Ascending aorta (tissue), 2 donors: ENCODE measurements around the gene SCAF8. TPM values are rescaled to one million over a fixed set of nuclear protein-coding genes. Genes with fewer than 3 reads are reported as not detected.

Experiments
- DNase-seq, 2 donors: peaks; one replicate each; pipeline ENCODE4 v3.0.0-alpha.2; 2019; ENCODE audit warnings: low spot score in 2 of 2
- H3K27ac ChIP-seq, 2 donors: fragments of 200-600 bp; sonication (generic); one replicate each; pipeline ENCODE4 v1.5.1; 2016 to 2017; ENCODE audit warnings: mild to moderate bottlenecking in 1 of 2
- H3K27me3 ChIP-seq: fragments of 200-600 bp; sonication (generic); one replicate; pipeline ENCODE4 v1.5.1; 2017
- H3K36me3 ChIP-seq, 2 donors: fragments of 200-600 bp; sonication (generic); one replicate each; pipeline ENCODE4 v1.5.1; 2016
- H3K4me1 ChIP-seq, 2 donors: fragments of 200-600 bp; sonication (generic); one replicate each; pipeline ENCODE4 v1.5.1; 2016 to 2017; ENCODE audit warnings: mild to moderate bottlenecking in 1 of 2
- H3K4me3 ChIP-seq, 2 donors: fragments of 200-600 bp; sonication (generic); one replicate each; pipeline ENCODE4 v1.5.1; 2016 to 2017; ENCODE audit warnings: mild to moderate bottlenecking in 1 of 2
- H3K9me3 ChIP-seq, 2 donors: fragments of 200-600 bp; sonication (generic); one replicate each; pipeline ENCODE4 v1.5.1; 2016
- intact Hi-C: fragments of 100-400 bp; cut with DNase I; formaldehyde crosslinking; loops from one replicate; pipeline ENCODE4 v1.15.1; 2023
- total RNA-seq: library from RNA; depleted of rRNA; stranded (reverse); fragments of >200 nt; gene quantifications from one replicate; pipeline ENCODE4 v1.1.0, GENCODE V29; 2016
- TF ChIP-seq, protein P1 (sequence below), 3 experiments: fragments of 200-600 bp in 2 of 3; fragments of 450-650 bp in 1 of 3; sonication (generic) in 2 of 3; IDR thresholded peaks; one replicate each; pipeline ENCODE4 v1.5.1; 2016 to 2019; ENCODE audit warnings: antibody characterized with exemption in 3 of 3, mild to moderate bottlenecking in 1 of 3, moderate library complexity in 1 of 3

SCAF8 gene, protein sequence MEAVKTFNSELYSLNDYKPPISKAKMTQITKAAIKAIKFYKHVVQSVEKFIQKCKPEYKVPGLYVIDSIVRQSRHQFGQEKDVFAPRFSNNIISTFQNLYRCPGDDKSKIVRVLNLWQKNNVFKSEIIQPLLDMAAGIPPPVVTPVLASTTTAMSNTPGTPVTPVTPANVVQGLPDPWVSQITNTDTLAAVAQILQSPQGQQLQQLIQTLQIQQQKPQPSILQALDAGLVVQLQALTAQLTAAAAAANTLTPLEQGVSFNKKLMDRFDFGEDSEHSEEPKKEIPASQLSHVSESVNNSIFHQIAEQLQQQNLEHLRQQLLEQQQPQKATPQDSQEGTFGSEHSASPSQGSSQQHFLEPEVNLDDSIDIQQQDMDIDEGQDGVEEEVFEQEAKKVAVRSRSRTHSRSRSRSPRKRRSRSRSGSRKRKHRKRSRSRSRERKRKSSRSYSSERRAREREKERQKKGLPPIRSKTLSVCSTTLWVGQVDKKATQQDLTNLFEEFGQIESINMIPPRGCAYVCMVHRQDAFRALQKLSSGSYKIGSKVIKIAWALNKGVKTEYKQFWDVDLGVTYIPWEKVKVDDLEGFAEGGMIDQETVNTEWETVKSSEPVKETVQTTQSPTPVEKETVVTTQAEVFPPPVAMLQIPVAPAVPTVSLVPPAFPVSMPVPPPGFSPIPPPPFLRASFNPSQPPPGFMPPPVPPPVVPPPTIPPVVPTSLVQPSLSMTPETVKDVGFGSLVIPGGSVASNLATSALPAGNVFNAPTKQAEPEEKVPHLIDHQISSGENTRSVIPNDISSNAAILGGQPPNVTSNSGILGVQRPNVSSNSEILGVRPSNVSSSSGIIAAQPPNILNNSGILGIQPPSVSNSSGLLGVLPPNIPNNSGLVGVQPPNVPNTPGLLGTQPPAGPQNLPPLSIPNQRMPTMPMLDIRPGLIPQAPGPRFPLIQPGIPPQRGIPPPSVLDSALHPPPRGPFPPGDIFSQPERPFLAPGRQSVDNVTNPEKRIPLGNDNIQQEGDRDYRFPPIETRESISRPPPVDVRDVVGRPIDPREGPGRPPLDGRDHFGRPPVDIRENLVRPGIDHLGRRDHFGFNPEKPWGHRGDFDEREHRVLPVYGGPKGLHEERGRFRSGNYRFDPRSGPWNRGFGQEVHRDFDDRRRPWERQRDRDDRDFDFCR (N-terminal part only)
- 22.6 TPM for total RNA-seq

DNA sequence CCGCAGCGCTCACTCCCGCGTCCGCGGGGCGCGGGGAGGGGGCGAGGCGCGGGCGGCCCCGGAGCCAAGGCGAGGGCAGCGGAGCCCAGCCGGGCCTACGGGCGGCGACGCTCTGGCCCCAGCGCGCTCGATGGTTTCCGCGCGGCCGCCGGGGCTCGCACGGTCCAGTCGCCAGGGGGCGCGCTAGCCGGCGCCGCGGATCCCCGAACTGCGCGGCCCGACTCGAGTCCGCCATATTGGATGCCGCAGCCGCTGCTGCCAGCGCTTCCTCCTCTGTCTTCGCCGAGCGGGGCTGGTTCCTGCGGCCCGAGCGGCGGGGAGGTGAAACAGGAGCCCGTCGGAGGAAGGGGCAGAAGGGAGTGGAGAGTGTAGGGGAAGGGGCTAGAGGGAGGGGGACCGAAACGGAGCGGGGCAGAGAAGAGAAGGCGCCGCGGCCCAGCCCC lies at the start of gene SCAF8:
Gene SCAF8 (plus strand): TSS at position 234 of the 443 bp plus-strand sequence. CDS start 485 bp downstream, outside the sequence.
- H3K4me1 ChIP-seq: peaks cover 2 to 40% of the 10 kb centered on the region in 2 donors
- TF ChIP-seq, protein P1, sequence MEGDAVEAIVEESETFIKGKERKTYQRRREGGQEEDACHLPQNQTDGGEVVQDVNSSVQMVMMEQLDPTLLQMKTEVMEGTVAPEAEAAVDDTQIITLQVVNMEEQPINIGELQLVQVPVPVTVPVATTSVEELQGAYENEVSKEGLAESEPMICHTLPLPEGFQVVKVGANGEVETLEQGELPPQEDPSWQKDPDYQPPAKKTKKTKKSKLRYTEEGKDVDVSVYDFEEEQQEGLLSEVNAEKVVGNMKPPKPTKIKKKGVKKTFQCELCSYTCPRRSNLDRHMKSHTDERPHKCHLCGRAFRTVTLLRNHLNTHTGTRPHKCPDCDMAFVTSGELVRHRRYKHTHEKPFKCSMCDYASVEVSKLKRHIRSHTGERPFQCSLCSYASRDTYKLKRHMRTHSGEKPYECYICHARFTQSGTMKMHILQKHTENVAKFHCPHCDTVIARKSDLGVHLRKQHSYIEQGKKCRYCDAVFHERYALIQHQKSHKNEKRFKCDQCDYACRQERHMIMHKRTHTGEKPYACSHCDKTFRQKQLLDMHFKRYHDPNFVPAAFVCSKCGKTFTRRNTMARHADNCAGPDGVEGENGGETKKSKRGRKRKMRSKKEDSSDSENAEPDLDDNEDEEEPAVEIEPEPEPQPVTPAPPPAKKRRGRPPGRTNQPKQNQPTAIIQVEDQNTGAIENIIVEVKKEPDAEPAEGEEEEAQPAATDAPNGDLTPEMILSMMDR (IDR thresholded peaks at IDR 0.05): peak; percentile 70 to 89 (median 71)
- intact Hi-C loops: loop anchor here (1.0 to 10.0 kb wide), 4 partner anchors 72 to 579 kb away; partner anchors contain the start of genes CNKSR3 and TFB1M

DNA sequence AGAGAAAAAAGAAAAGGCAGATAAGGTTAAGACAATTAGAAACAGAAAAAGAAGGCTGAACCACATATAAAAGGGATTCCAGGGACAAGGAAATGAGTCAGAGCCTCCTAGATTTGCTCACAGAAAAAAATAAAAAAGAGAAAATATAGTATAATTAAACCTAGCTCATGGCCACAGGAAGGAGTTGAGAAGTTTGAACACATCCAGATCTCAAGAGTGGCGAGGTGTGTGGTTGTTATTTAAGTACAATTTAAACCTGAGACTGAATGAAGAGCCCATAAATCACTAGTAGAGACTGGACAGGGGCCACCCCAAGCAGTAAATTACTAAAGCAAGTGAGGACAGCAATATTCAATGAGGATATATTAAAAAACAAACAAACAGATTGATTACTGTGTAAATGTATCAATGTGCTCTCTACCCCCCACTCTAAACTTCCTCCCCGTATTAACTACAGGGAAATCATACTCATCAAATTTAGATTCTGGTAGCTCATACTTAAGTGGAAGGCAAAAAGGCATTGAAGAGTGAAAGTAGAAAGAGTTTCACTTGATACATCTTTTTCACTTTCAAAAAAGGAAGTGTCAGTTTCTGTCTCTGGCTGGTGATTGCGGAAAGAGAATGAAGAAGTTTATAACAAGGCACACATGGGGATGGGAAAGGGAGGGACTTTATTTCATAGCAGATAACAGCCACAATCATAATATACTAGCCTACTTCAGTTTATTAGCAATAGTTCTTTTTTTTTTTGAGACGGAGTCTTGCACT lies 49.3 kb upstream of the SCAF8 start:
- TF ChIP-seq, protein P1 (IDR thresholded peaks at IDR 0.05): no peak
- Histone ChIP-seq H3K27ac (no peak overlapping the region), H3K4me3 (no peak overlapping the region), H3K27me3 (no peaks in the 10 kb centered on the region), H3K36me3 (no peaks in the 10 kb centered on the region), H3K4me1 (no peaks in the 10 kb centered on the region), H3K9me3 (no peaks in the 10 kb centered on the region)
- intact Hi-C loops: no loop called here
- DNase-seq: no peak

More for the DNA sequence above, at the start of gene SCAF8:
- no peaks in the 10 kb centered on the region for H3K9me3 ChIP-seq
- H3K27ac ChIP-seq: peak within 1 kb of the TSS; percentile 100
- H3K36me3 ChIP-seq: peaks cover 0 to 9% of the 10 kb centered on the region in 2 donors
- H3K4me3 ChIP-seq: peak within 1 kb of the TSS; percentile 85 to 97
- DNase-seq: peak; percentile 13 to 88
- H3K27me3 ChIP-seq: no peaks in the 10 kb centered on the region

DNA sequence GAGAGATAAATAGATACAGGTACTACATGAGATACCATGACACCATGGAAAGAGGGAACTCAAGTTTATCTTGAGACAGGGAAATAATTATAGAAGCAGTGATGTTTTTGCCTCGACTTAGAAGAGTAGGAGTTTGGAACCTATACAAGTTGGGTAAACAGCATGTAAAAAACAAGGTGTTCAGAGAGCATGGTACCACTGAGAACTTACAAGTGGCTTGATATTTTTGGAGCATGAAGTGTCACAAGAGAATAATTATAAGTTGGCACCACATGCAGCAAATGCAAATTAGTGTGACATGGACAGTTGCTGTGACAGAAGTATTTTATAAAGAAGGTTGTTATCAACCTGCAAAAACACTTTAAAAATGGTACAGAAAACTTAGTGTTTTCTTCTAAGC lies 47.1 kb upstream of the SCAF8 start:
- Histone ChIP-seq H3K27me3 (no peaks in the 10 kb centered on the region), H3K27ac (no peak overlapping the region), H3K4me1 (no peaks in the 10 kb centered on the region), H3K9me3 (no peaks in the 10 kb centered on the region), H3K36me3 (no peaks in the 10 kb centered on the region), H3K4me3 (no peak overlapping the region)
- TF ChIP-seq, protein P1 (IDR thresholded peaks at IDR 0.05): no peak
- intact Hi-C loops: no loop called here
- DNase-seq: no peak

DNA sequence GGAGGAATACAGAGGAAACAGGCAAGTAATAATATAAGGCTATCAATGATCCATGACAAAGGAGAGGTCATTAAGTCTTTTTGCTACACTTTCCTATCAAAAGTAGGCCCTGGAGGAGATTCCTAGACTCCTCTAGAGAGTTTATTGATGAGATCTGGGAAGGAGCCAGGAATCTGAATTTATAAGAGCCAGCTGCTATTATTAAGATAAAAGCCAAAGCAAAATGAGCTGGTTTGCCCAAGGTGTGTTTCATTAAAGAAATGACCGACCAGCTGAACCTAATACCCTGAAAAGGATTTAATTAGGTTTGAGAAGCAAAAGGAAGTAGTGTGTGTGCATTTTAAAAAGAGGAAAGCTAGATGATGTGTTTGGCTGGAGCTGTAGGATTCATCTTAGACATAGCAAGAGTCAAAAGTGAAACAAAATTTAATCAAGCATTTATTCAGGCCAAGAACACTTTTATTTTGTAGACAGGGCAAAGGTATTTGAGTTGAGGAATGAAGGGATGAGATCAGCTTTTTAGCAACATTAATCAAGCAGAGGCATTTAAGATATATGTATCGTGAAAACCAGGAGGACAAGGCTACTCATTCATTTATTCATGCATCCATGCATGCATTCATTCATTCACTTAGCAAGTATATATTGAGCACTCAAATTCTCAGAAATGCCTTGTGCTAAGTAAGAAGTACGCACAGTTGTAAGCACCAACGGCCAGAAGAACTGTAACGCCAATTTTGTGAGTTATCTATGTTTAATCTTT lies 43.5 kb upstream of the SCAF8 start:
- Histone ChIP-seq H3K27ac (no peak overlapping the region), H3K4me1 (no peaks in the 10 kb centered on the region), H3K36me3 (no peaks in the 10 kb centered on the region), H3K9me3 (no peaks in the 10 kb centered on the region), H3K27me3 (no peaks in the 10 kb centered on the region), H3K4me3 (no peak overlapping the region)
- no peak for DNase-seq
- intact Hi-C loops: no loop called here
- TF ChIP-seq, protein P1 (IDR thresholded peaks at IDR 0.05): no peak
